D721Med (cell line): ENCODE measurements around the gene TIMP2.

Experiments used
- DNase-seq: peaks from one replicate; pipeline ENCODE4 v3.0.0; 2011; ENCODE audit warnings: low spot score; ENCODE audit not compliant: insufficient read length
- FAIRE-seq: peaks from 2 replicates; lab custom pipeline; 2011; peaks lifted over from hg19 to GRCh38; lab: Jason Lieb, UNC
- TF ChIP-seq, protein P1 (sequence below): IDR thresholded peaks from 2 replicates; pipeline ENCODE4 v1.5.1; 2012; ENCODE audit warnings: mild to moderate bottlenecking, control low read depth; ENCODE audit not compliant: insufficient read depth; ENCODE audit errors: missing control alignments

Gene TIMP2

DNA sequence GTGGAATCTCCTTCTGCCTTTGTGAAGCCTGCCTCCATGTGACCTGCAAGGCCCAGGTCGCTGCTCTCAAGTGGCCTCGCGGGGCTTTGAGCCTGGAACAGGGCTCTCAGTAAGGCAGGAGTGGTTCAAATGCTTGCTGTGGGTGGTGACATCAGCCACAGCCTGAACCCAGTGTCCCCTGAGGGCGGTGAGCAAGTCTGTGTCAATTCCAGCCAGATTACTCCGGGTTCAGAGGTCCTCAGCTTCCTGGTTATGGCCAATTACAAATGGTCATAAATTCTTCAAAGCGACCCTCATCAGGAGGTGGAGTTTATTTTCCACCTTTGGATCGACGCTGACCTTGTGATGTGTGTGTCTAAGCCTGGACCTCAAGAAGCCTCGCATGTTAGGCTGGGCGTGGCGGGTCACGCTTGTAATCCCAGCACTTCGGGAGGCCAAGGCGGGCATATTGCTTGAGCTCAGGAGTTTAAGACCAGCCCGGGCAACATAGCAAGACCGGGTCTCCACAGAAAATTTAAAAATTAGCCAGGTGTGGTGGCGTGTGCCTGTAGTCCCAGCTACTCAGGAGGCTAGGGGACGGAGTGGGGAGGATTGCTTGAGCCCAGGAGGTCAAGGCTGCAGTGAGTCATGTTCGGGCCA lies 37.3 kb upstream of the TIMP2 start:
- TF ChIP-seq, protein P1, sequence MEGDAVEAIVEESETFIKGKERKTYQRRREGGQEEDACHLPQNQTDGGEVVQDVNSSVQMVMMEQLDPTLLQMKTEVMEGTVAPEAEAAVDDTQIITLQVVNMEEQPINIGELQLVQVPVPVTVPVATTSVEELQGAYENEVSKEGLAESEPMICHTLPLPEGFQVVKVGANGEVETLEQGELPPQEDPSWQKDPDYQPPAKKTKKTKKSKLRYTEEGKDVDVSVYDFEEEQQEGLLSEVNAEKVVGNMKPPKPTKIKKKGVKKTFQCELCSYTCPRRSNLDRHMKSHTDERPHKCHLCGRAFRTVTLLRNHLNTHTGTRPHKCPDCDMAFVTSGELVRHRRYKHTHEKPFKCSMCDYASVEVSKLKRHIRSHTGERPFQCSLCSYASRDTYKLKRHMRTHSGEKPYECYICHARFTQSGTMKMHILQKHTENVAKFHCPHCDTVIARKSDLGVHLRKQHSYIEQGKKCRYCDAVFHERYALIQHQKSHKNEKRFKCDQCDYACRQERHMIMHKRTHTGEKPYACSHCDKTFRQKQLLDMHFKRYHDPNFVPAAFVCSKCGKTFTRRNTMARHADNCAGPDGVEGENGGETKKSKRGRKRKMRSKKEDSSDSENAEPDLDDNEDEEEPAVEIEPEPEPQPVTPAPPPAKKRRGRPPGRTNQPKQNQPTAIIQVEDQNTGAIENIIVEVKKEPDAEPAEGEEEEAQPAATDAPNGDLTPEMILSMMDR = no peak
- DNase-seq = no peak
- FAIRE-seq = no peak

DNA sequence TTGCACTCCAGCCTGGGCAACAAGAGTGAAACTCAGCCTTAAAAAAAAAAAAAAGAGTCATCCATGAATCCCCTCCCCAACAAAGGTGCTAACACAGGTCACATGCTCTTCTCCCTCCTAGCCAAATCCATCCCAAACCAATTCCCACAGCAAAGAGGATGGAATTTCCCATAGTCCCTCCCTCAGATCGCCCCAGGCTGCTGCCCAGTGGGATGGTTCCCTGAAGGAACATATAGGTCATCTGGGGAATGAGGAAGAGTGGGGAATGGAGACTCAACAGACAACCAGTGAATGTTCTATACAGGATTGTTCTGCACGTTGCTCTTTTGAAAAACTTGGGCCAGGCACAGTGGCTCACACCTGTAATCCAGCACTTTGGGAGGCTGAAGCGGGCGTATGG lies 36.4 kb upstream of the TIMP2 start:
- FAIRE-seq (no peak), DNase-seq (no peak)
- TF ChIP-seq, protein P1 = no peak

DNA sequence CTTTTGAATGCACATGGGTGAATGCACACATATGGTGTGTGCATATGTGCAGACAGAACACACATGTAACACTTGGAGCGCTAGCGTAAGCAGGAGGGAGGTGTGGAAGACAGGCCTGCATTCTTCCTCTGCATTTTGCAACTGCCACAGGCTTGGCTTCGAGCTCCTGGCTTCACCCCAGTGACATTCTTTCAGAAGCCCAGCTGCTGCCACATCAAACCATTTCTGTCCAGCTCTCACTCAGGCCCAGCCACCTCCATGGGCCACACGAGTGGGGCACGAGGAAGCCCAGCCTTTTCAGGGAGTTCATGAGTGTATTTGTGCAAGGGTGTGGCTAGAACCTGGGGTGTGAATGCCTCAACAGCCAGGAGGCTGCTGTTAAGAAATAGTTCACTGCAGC lies 35.7 kb upstream of the TIMP2 start:
- DNase-seq (no peak), FAIRE-seq (no peak)
- TF ChIP-seq, protein P1 = no peak

DNA sequence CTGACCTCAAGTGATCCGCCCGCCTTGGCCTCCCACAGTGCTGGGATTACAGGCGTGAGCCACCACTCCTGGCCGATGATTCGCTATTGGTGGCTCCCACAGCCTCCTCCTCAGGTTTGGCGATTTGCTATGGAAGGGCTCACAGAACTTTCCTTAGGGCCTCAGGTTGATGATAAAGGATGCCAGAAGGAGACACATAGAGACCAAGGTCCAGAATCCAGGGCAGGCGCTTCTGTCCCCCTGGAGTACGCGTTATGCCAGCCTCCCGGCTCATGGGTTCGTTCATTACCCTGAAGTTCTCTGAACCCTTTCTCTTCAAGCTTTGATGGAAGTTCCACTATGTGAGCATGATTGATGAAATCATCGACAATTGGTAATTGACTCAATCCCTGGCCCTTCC lies 34.6 kb upstream of the TIMP2 start:
- no peak for DNase-seq
- no peak for FAIRE-seq
- TF ChIP-seq, protein P1 = no peak

DNA sequence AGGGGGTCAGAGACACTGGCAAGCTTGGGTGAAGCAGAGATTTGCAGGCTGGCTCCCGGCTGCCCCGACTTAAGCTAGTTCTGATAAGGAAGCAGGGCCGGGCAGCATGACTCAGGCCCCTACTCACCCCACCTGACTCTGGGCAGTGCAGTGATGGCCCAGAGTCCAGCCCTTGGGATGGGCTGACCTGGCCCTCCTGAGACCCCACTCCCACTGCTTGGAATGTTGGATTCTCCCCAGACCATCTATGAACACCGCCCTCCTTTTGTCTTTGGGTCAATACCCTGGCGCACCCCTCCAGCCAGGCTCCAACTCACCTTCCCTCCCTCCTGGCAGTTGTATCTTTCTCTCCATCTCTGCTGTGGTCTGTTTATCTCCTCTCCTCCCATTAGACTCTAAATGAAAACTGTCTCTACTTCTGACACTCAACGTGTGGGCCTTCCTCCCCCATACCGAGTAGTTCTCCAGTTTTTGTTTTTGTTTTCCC lies 33.5 kb upstream of the TIMP2 start:
- FAIRE-seq (no peak), DNase-seq (no peak)
- TF ChIP-seq, protein P1 = no peak

DNA sequence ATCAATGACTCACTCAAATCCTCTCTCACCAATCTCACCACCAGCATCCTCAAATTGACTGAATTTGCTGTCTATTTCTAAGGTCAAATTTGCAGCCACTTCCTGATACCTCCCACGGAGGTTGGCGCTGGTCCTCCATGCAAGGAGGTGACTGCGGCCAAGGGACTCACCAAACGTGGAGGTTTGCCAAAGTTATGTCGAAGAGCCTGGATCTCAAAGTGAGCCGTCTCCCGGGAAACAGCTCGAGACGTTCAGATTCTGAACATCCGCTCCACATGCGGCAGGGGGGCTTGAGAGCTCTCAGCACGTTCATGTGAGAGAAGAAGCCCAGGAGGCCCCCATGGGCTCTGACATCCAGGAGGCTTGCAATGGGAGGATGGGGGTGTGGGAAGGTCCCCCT lies 31.9 kb upstream of the TIMP2 start:
- FAIRE-seq (no peak), DNase-seq (no peak)
- TF ChIP-seq, protein P1 = no peak

DNA sequence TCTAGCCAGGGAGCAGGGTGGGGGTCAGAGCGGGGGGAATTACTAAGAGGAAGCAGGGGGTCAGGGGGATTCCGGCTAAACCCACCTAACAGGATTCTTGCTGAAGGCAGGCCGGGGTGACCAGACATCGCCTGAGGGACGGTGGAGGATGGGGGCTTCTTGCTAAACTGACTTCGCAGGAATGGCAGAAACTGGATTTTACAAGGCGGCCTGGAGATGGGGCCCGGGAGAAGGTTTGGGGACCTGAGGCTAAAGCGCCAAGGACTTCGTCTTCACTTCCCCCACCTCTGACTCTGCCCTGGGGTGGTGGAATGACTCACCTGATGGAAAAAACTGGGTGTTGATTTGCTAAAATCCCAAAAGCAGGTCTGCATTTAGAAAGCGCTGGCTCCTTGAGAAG lies 31.1 kb upstream of the TIMP2 start:
- FAIRE-seq = no peak
- no peak for DNase-seq
- TF ChIP-seq, protein P1 = no peak
